Esophagus squamous epithelium (tissue), 4 donors: ENCODE data around the gene ETS2.

Experiments used
- CTCF ChIP-seq, 6 experiments: fragments of 450-650 bp in 4 of 6; fragments of 200-600 bp in 2 of 6; sonication (generic) in 2 of 6; IDR thresholded peaks; one replicate each; pipeline ENCODE4 v1.5.1; 2016 to 2019; ENCODE audit warnings: antibody characterized with exemption in 6 of 6, mild to moderate bottlenecking in 4 of 6, moderate library complexity in 4 of 6
- POLR2A ChIP-seq, 4 donors: fragments of 450-650 bp; IDR thresholded peaks; one replicate each; pipeline ENCODE4 v1.6.1; 2017; ENCODE audit warnings: antibody characterized with exemption in 4 of 4, mild to moderate bottlenecking in 4 of 4, moderate library complexity in 3 of 4

- no peak for TF ChIP-seq CTCF (IDR thresholded peaks at IDR 0.05)
- TF ChIP-seq POLR2A (IDR thresholded peaks at IDR 0.05) = no peak
Observed at GRCh38 chr21:38825921-38826320, 20.2 kb downstream of the ETS2 start.
